Kidney epithelial cell (primary cell): ENCODE data around the gene C15orf39. TPM values are rescaled to one million over a fixed set of nuclear protein-coding genes. Genes with fewer than 3 reads are reported as not detected.

ENCODE experiments used
- DNase-seq: peaks from one replicate; pipeline ENCODE4 v3.0.0-alpha.2; 2010; ENCODE audit warnings: low read depth
- H3K27me3 ChIP-seq: 2 replicates; pipeline ENCODE4 v1.6.0; 2011; ENCODE audit warnings: low read length; ENCODE audit not compliant: control insufficient read depth, insufficient read depth
- H3K36me3 ChIP-seq: 2 replicates; pipeline ENCODE4 v1.5.1; 2011; ENCODE audit warnings: low read length; ENCODE audit not compliant: control insufficient read depth, insufficient read depth
- H3K4me3 ChIP-seq: 2 replicates; pipeline ENCODE4 v1.5.1; 2011; ENCODE audit warnings: low read depth, mild to moderate bottlenecking, control low read depth, low read length
- total RNA-seq: library from RNA; depleted of rRNA; stranded (reverse); fragments of >200 nt; gene quantifications from 2 replicates; pipeline ENCODE4 v1.2.3, GENCODE V29; 2015
- TF ChIP-seq, protein P1 (sequence below): IDR thresholded peaks from 2 replicates; pipeline ENCODE4 v1.5.1; 2011; ENCODE audit warnings: mild to moderate bottlenecking, moderate library complexity, low read length, control low read depth, inconsistent platforms; ENCODE audit not compliant: insufficient read depth, poor library complexity, severe bottlenecking

The C15orf39 gene
- total RNA-seq, 1 donor from 2014 or later, result 26.8 TPM

DNA sequence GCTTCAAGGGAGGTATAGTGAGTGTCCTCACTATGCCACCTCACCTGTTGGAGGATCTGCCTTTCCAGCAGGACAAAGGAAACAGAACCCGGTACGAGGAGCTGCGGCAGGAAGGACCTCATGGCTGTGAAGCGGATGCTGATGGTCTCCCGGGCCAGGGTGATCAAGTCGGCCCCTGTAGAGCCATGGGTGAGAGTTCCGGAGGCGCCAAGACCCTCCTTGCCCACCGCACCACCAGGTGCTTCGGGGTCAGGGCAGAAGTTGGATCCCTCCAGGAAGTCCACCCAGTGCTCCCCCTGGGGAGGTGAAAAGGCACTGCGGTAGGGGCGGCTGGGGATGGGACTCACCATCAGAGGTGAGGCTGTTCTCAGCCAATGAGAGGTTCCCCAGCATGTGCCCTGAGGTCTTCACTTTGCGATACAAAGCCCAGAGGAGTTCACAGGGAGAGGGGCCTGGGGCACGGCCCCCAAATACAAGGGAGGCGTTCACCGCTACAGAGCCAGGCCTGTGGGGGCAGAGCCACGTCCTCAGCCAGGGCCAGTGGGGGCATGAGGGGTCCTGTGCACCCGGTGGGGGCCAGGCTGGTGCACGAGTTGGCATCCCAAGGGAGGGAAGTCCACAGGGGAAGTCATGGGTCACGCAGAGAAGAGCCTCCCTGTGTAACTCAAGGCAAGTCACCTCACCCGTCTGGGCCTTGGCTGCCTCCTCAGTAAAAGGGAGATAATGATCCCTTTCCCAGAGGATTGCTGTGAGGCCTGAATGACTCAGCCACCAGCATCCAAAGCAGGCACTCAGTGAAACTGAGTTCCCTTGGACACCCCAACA lies 27.7 kb downstream of the C15orf39 start:
- no peaks in the 10 kb centered on the region for H3K36me3 ChIP-seq
- H3K4me3 ChIP-seq, result no peak overlapping the region
- no peak for DNase-seq
- TF ChIP-seq, protein P1, sequence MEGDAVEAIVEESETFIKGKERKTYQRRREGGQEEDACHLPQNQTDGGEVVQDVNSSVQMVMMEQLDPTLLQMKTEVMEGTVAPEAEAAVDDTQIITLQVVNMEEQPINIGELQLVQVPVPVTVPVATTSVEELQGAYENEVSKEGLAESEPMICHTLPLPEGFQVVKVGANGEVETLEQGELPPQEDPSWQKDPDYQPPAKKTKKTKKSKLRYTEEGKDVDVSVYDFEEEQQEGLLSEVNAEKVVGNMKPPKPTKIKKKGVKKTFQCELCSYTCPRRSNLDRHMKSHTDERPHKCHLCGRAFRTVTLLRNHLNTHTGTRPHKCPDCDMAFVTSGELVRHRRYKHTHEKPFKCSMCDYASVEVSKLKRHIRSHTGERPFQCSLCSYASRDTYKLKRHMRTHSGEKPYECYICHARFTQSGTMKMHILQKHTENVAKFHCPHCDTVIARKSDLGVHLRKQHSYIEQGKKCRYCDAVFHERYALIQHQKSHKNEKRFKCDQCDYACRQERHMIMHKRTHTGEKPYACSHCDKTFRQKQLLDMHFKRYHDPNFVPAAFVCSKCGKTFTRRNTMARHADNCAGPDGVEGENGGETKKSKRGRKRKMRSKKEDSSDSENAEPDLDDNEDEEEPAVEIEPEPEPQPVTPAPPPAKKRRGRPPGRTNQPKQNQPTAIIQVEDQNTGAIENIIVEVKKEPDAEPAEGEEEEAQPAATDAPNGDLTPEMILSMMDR, result no peak
- H3K27me3 ChIP-seq, result peaks cover 10% of the 10 kb centered on the region

DNA sequence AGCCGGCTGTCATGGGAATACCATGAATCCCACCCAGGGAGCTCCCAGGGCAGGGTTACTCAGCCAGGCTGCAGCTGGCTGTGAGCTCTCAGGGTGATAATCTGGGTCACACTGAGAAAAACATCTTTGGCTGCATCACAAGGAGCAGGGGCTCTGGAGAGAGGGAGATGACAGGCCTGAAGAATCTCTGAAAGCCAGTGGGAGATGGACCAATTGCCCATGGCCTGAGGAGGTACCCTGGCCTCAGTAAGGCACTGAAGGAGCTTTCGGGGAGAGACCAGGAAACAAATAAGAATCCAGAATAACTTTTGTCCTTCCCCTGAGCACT lies 28.3 kb downstream of the C15orf39 start:
- no peak overlapping the region for H3K4me3 ChIP-seq
- no peak for DNase-seq
- no peaks in the 10 kb centered on the region for H3K36me3 ChIP-seq
- H3K27me3 ChIP-seq, result peaks cover 10% of the 10 kb centered on the region
- TF ChIP-seq, protein P1, result no peak

DNA sequence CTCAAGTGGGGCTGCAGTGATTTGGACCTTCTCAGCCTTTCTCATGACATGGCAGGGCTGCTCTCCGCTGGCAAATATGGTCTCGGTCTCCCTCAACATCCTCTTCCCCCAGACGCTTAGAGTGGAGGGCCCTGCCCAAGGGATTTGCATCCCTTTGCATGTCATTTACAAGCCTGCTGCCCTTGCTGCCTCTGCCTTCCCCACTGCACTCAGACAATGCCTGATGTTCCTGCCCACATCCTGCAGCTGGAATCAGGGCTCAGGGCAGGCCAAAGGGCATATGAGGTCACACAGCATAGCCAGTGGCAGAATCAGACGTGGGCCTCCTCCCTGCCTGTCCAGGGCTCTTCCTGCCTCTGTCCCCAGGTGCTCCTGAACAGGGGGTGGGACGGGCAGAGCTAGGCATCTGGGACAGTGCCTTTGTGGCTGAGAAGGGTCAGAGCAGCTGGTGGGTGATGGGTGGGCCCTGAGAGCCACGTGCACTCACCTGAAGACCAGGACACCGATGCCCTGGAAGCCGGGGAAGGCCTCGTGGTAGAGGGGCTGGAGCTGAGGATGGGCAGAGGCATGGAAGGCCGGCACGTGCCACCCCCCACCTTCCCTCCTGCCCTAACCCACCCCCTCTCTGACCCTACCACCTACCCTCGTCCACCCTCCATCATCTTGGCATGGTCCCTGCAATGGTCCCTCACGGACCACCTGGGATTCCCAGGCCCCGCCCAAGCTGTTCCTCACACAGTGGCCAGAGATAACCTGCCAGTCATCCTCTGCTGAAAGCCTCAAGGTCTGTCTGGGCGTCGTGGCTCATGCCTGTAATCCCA lies 29.1 kb downstream of the C15orf39 start:
- TF ChIP-seq, protein P1, result no peak
- peaks cover 10% of the 10 kb centered on the region for H3K27me3 ChIP-seq
- DNase-seq, result no peak
- no peaks in the 10 kb centered on the region for H3K36me3 ChIP-seq
- no peak overlapping the region for H3K4me3 ChIP-seq

DNA sequence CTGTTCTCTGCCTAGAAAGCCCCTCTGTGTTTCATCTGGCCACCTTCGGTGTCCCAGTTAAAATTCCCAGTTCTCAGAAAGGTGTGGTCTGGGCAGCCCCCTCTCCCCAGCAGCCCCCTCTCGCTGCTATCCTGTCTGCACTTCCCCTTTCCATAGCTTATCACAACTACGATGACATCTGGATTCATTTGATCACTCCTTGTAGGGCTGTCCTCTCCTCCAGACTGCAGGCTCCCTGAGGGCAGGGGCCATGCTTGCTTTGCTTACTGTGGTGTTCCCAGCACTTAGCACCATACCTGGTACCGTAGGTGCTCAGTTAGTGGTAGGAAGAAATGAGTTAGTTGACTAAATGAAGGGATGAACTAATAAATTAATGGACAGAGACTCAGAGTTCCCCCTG lies 30.2 kb downstream of the C15orf39 start:
- TF ChIP-seq, protein P1, result no peak
- H3K27me3 ChIP-seq, result peaks cover 12% of the 10 kb centered on the region
- no peak for DNase-seq
- no peak overlapping the region for H3K4me3 ChIP-seq
- no peaks in the 10 kb centered on the region for H3K36me3 ChIP-seq

DNA sequence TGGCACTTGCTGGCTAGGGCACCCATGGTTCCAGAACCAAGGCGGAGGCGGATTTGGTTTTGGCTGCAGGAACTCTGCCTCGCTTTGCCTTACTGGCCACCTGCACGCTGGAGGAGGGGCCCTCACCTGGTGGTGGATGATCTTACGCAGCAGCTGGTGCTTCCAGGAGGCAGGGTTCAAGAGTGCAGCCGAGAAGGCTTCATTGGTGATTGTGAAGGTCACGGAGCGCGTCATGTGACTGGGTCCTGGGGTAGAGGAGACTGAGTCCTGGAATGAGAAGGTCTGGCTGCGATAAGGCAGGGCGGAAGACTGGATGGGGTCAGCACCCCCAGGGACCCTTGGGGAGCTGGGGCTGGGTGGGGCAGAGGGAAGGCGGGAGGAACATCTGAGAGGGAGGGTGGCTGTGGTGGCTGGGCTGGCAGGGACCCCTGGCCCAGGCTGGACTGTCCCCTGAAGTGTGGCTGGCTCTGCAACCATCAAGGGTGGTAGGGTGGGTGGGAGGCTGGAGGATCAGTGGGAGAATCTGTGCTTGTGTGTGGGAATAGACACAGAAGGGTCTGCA lies 30.7 kb downstream of the C15orf39 start:
- no peak for DNase-seq
- Histone ChIP-seq H3K27me3 (peaks cover 12% of the 10 kb centered on the region), H3K4me3 (no peak overlapping the region), H3K36me3 (no peaks in the 10 kb centered on the region)
- TF ChIP-seq, protein P1, result no peak
